ENCODE results near the gene SERPINE1. TPM values are rescaled to one million over a fixed set of nuclear protein-coding genes. Genes with fewer than 3 reads are reported as not detected.
A peak's percentile ranks its signal among the peaks of the same experiment; 100 is the strongest.
"Not testable (repeated sequence)": the region's sequence is repeated elsewhere in the genome, so short reads cannot be mapped to it uniquely, and the experiment has no call there.

Gene SERPINE1
- total RNA-seq, 4 donors from 2014 or later, result 4.7 to 18.6 (median 7.6) TPM

DNA sequence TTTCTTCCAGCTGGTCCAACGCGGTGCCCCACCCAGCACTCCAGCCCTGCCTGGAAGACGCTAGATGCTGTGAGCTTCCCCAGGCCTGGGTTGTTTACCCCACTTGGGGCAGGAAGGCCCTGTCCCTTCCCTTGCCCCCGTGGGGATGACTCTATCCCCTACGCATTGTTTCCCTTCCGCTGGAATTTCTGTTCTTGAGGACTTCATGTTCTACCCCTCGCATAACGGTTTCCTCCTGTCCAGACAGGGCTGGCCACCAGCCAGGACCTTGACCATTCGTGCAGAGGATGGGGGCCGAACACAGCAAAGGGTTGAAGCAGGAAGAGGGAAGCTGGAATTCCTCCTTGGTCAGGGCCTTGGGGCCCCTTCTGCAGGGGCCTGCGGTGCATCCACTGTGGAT lies 14.7 kb upstream of the SERPINE1 start:
- peak in 1 of 2 donors; percentile 16 for DNase-seq
- WGBS, 2 donors, result 60 to 63% methylated on average over 11 of the region's 11 CpGs
- no peak overlapping the region for H3K4me3 ChIP-seq (replicated peaks in 1 of 3)
- H3K36me3 ChIP-seq, result no peaks in the 10 kb centered on the region
- peak overlapping the region; percentile 39 to 86 (median 56) for H3K27ac ChIP-seq
- no peak for TF ChIP-seq POLR2A (IDR thresholded peaks at IDR 0.05)
- TF ChIP-seq, protein P1, sequence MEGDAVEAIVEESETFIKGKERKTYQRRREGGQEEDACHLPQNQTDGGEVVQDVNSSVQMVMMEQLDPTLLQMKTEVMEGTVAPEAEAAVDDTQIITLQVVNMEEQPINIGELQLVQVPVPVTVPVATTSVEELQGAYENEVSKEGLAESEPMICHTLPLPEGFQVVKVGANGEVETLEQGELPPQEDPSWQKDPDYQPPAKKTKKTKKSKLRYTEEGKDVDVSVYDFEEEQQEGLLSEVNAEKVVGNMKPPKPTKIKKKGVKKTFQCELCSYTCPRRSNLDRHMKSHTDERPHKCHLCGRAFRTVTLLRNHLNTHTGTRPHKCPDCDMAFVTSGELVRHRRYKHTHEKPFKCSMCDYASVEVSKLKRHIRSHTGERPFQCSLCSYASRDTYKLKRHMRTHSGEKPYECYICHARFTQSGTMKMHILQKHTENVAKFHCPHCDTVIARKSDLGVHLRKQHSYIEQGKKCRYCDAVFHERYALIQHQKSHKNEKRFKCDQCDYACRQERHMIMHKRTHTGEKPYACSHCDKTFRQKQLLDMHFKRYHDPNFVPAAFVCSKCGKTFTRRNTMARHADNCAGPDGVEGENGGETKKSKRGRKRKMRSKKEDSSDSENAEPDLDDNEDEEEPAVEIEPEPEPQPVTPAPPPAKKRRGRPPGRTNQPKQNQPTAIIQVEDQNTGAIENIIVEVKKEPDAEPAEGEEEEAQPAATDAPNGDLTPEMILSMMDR (IDR thresholded peaks at IDR 0.05), result no peak
- H3K4me1 ChIP-seq, result peaks cover 0 to 17% of the 10 kb centered on the region in 2 donors
- intact Hi-C loops (cut with DNase I), result no loop called here
- no peaks in the 10 kb centered on the region for H3K27me3 ChIP-seq
- H3K9me3 ChIP-seq, result no peaks in the 10 kb centered on the region

DNA sequence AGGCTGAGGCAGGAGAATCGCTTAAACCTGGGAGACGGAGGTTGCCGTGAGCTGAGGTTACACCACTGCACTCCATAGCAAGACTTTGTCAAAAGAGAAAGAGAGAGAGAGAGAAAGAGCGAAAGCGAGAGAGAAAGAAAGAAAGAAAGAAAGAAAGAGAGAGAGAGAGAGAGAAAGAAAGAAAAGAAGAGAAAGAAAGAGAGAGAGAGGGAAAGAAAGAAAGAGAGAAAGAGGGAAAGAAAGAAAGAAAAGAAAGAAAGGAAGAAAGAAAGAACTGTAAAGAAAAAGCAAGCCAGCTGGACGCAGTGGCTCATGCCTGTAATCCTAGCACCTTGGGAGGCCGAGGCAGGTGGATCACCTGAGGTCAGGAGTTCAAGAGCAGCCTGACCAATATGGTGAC lies 13.8 kb upstream of the SERPINE1 start:
- intact Hi-C loops (cut with DNase I); H3K36me3 ChIP-seq; H3K9me3 ChIP-seq; H3K4me3 ChIP-seq (replicated peaks in 1 of 3); DNase-seq; H3K27me3 ChIP-seq: not testable (repeated sequence)
- 95 to 96% methylated on average over 7 of the region's 7 CpGs for WGBS, 2 donors
- peak overlapping the region in 1 of 3 donors; percentile 32 for H3K27ac ChIP-seq
- H3K4me1 ChIP-seq, result peaks cover 0 to 17% of the 10 kb centered on the region in 2 donors

DNA sequence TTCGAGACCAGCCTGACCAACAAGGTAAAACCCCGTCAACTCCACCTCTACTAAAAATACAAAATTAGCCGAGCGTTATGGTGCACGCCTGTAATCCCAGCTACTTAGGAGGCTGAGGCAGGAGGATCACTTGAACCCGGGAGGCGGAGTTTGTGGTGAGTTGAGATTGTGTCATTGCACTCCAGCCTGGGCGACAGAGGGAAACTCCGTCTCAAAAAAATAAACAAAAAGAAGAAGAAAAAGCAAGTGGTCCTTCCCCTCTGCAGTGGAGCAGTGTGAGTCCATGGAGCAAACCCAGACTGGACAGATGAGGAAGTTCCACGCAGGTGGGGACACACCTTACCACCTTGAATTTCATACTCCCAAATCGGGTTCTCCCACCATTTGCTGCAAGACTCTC lies 13.1 kb upstream of the SERPINE1 start:
- TF ChIP-seq, protein P1 (IDR thresholded peaks at IDR 0.05), result no peak
- no peak for TF ChIP-seq POLR2A (IDR thresholded peaks at IDR 0.05)
- no peak overlapping the region for H3K27ac ChIP-seq
- 66 to 74% methylated on average over 11 of the region's 11 CpGs for WGBS, 2 donors

DNA sequence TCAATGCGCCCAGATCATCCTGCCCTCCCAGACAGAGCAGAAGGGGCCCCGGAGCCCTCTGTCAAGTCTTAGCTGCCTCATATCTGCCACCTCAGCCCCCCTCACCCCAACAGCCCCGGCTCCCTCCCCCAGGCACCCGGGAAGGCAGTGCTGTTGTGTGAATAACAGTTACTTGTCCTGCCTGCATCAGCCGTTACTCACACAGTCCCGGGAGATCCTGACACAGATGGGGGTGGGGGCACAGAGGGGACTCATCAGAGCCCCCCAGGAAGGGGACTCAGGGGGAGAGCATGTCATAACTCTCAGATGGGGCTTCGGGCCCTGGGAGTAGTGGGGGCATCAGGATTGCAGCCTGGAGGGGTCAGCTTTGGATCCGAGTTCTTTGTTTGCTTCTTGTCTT lies 12.4 kb upstream of the SERPINE1 start:
- Histone ChIP-seq H3K27ac (no peak overlapping the region), H3K4me3 (replicated peaks in 1 of 3) (no peak overlapping the region), H3K27me3 (no peaks in the 10 kb centered on the region), H3K36me3 (no peaks in the 10 kb centered on the region), H3K4me1 (peaks cover 0 to 9% of the 10 kb centered on the region in 2 donors), H3K9me3 (no peaks in the 10 kb centered on the region)
- WGBS, 2 donors, result 69% methylated on average over 7 to 8 of the region's 8 CpGs
- TF ChIP-seq POLR2A (IDR thresholded peaks at IDR 0.05), result no peak
- TF ChIP-seq, protein P1 (IDR thresholded peaks at IDR 0.05), result no peak
- intact Hi-C loops (cut with DNase I), result no loop called here
- DNase-seq, result no peak

More for the DNA sequence above, 13.1 kb upstream of the SERPINE1 start:
- Histone ChIP-seq H3K4me1 (peaks cover 0 to 10% of the 10 kb centered on the region in 2 donors), H3K27me3 (no peaks in the 10 kb centered on the region), H3K4me3 (replicated peaks in 1 of 3) (no peak overlapping the region), H3K36me3 (no peaks in the 10 kb centered on the region), H3K9me3 (no peaks in the 10 kb centered on the region)
- DNase-seq, result no peak
- intact Hi-C loops (cut with DNase I), result no loop called here

DNA sequence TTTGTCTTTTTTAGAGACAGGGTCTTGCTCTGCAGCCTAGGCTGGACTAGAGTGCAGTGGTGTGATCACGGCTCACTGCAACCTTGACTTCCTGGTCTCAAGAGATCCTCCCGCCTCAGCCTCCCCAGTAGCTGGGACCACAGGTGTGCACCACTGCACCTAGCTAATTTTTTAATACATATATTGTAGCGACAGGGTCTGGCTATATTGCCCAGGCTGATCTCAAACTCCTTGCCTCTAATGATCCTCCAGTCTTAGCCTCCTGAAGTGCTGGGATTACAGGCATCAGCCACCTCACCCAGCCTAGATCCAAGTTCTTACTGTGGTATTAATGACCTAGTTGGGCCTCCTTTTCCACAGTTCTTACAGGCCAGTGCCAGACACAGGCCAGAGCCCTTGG lies 11.7 kb upstream of the SERPINE1 start:
- Histone ChIP-seq H3K27me3 (no peaks in the 10 kb centered on the region), H3K4me3 (replicated peaks in 1 of 3) (no peak overlapping the region), H3K27ac (no peak overlapping the region), H3K4me1 (peaks cover 0 to 9% of the 10 kb centered on the region in 2 donors), H3K36me3 (no peaks in the 10 kb centered on the region), H3K9me3 (no peaks in the 10 kb centered on the region)
- intact Hi-C loops (cut with DNase I), result no loop called here
- WGBS, 2 donors, result 86 to 97% methylated on average over 3 of the region's 3 CpGs
- no peak for DNase-seq
- no peak for TF ChIP-seq POLR2A (IDR thresholded peaks at IDR 0.05)
- TF ChIP-seq, protein P1 (IDR thresholded peaks at IDR 0.05), result no peak

DNA sequence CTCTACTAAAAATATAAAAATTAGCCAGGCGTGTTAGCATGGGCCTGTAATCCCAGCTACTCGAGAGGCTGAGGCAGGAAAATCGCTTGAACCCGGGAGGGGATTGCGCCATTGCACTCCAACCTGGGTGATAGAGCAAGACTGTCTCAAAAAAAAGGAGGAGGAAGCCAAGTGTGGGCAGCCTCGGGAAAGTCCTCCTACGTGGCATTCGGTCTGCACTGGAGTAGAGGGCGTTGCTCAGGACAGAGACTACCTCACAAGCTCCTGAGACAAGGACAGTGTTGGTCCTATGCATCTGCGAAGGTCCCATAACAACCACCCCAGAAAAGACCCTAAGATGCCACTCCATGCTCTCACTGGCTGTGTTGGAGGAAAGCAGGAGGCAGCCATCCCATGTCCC lies 10.0 kb upstream of the SERPINE1 start:
- no peak for DNase-seq
- Histone ChIP-seq H3K4me3 (replicated peaks in 1 of 3) (no peak overlapping the region), H3K9me3 (no peaks in the 10 kb centered on the region), H3K27ac (no peak overlapping the region), H3K4me1 (peaks cover 0 to 4% of the 10 kb centered on the region in 2 donors), H3K36me3 (no peaks in the 10 kb centered on the region), H3K27me3 (no peaks in the 10 kb centered on the region)
- intact Hi-C loops (cut with DNase I), result no loop called here
- TF ChIP-seq POLR2A (IDR thresholded peaks at IDR 0.05), result no peak
- TF ChIP-seq, protein P1 (IDR thresholded peaks at IDR 0.05), result no peak
- 70 to 79% methylated on average over 10 of the region's 10 CpGs for WGBS, 2 donors

All from thyroid gland (tissue), 4 donors.